WTC11 (cell line): Measurements from ENCODE around the gene PIWIL4. TPM values are rescaled to one million over a fixed set of nuclear protein-coding genes. Genes with fewer than 3 reads are reported as not detected.

Source experiments
- ATAC-seq: fragments of 200-7000 bp; cut with Tn5 transposase; 2 replicates; pipeline ENCODE4 v1.10.0; 2021; ENCODE audit warnings: mild to moderate bottlenecking, moderate library complexity
- CTCF ChIA-PET: fragments of 300-600 bp; sonication (Branson Sonifier 250); formaldehyde crosslinking; loops from one replicate; lab custom pipeline; 2021; ENCODE audit warnings: antibody characterized with exemption; lab: Charles Lee
- POLR2A ChIA-PET: fragments of 350-600 bp; sonication (Branson Sonifier 250); formaldehyde crosslinking; loops from one replicate; lab custom pipeline; 2021; ENCODE audit warnings: antibody characterized with exemption; lab: Charles Lee
- DNase-seq: peaks from one replicate; pipeline ENCODE4 v3.0.0; 2021; ENCODE audit warnings: low spot score
- H3K27ac Mint-ChIP-seq: 2 replicates; pipeline ENCODE4 v1.8.0; 2021; ENCODE audit warnings: mixed read lengths
- H3K27me3 Mint-ChIP-seq: 2 replicates; pipeline ENCODE4 v1.8.0; 2021; ENCODE audit warnings: low read depth, mild to moderate bottlenecking, moderate library complexity, mixed read lengths
- H3K36me3 Mint-ChIP-seq: 2 replicates; pipeline ENCODE4 v1.8.0; 2021; ENCODE audit warnings: mixed read lengths
- H3K4me1 Mint-ChIP-seq: 2 replicates; pipeline ENCODE4 v1.8.0; 2022; ENCODE audit warnings: mixed read lengths
- H3K4me3 Mint-ChIP-seq: 2 replicates; pipeline ENCODE4 v1.8.0; 2021; ENCODE audit warnings: mild to moderate bottlenecking, moderate library complexity, mixed read lengths
- H3K9me3 Mint-ChIP-seq: 2 replicates; pipeline ENCODE4 v1.8.0; 2021; ENCODE audit warnings: mixed read lengths
- ATF6 ChIP-seq: sonication (generic); formaldehyde crosslinking; IDR thresholded peaks from 2 replicates; pipeline ENCODE4 v1.8.1; 2023; ENCODE audit warnings: mild to moderate bottlenecking, missing genetic modification reagents
- CREB1 ChIP-seq: sonication (generic); formaldehyde crosslinking; IDR thresholded peaks from 2 replicates; pipeline ENCODE4 v1.8.0; 2023; ENCODE audit warnings: mild to moderate bottlenecking, missing genetic modification reagents
- ELF4 ChIP-seq: sonication (generic); formaldehyde crosslinking; IDR thresholded peaks from 2 replicates; pipeline ENCODE4 v1.8.1; 2022; ENCODE audit warnings: low read depth, mild to moderate bottlenecking, moderate library complexity, missing genetic modification reagents
- GABPB1 ChIP-seq: sonication (generic); formaldehyde crosslinking; IDR thresholded peaks from 2 replicates; pipeline ENCODE4 v1.8.1; 2023; ENCODE audit warnings: mild to moderate bottlenecking, missing genetic modification reagents
- GRHL2 ChIP-seq: fragments of 250-450 bp; sonication (Bioruptor Pico); IDR thresholded peaks from 2 replicates; pipeline ENCODE4 v1.8.0; 2022; ENCODE audit warnings: mild to moderate bottlenecking, moderate library complexity; ENCODE audit not compliant: insufficient replicate concordance, severe bottlenecking
- IRF1 ChIP-seq: sonication (generic); formaldehyde crosslinking; IDR thresholded peaks from 2 replicates; pipeline ENCODE4 v1.8.0; 2023; ENCODE audit warnings: missing genetic modification reagents
- JAZF1 ChIP-seq: fragments of 250-450 bp; sonication (Bioruptor Pico); IDR thresholded peaks from 2 replicates; pipeline ENCODE4 v1.9.0; 2021; ENCODE audit warnings: moderate library complexity, mild to moderate bottlenecking, inconsistent platforms
- PRRX2 ChIP-seq: fragments of 250-450 bp; sonication (Bioruptor Pico); IDR thresholded peaks from 2 replicates; pipeline ENCODE4 v1.8.0; 2021; ENCODE audit warnings: mild to moderate bottlenecking
- TP53 ChIP-seq: sonication (generic); formaldehyde crosslinking; IDR thresholded peaks from 2 replicates; pipeline ENCODE4 v1.8.1; 2023; ENCODE audit warnings: mild to moderate bottlenecking, missing genetic modification reagents
- ZNF423 ChIP-seq: fragments of 250-450 bp; sonication (Bioruptor Pico); IDR thresholded peaks from 2 replicates; pipeline ENCODE4 v2.1.2; 2022; ENCODE audit warnings: mild to moderate bottlenecking, moderate library complexity
- ZNF425 ChIP-seq: fragments of 250-450 bp; sonication (Bioruptor Pico); conservative IDR thresholded peaks from 2 replicates; pipeline ENCODE4 v1.9.0; 2021; ENCODE audit warnings: mild to moderate bottlenecking
- total RNA-seq: library from RNA; stranded (reverse); gene quantifications from 3 replicates; pipeline ENCODE4 v1.2.3, GENCODE V29; 2021
- TF ChIP-seq, protein P1 (sequence below): sonication (generic); formaldehyde crosslinking; IDR thresholded peaks from 2 replicates; pipeline ENCODE4 v1.8.1; 2023; ENCODE audit warnings: mild to moderate bottlenecking, moderate library complexity, missing genetic modification reagents
- TF ChIP-seq, protein P2 (sequence below): sonication (generic); formaldehyde crosslinking; IDR thresholded peaks from 2 replicates; pipeline ENCODE4 v1.8.1; 2022; ENCODE audit warnings: mild to moderate bottlenecking, moderate library complexity, missing genetic modification reagents
- TF ChIP-seq, protein P3 (sequence below): fragments of 250-450 bp; sonication (Bioruptor Pico); IDR thresholded peaks from 2 replicates; pipeline ENCODE4 v1.9.0; 2021; ENCODE audit warnings: mild to moderate bottlenecking

The PIWIL4 gene
- total RNA-seq, 1 experiment from 2014 or later, result 0.33 TPM

- peaks cover 93% of the 10 kb centered on the region for H3K4me1 Mint-ChIP-seq
- TF ChIP-seq GABPB1 (CRISPR knock-in tag), result no peak
- TF ChIP-seq, protein P1, sequence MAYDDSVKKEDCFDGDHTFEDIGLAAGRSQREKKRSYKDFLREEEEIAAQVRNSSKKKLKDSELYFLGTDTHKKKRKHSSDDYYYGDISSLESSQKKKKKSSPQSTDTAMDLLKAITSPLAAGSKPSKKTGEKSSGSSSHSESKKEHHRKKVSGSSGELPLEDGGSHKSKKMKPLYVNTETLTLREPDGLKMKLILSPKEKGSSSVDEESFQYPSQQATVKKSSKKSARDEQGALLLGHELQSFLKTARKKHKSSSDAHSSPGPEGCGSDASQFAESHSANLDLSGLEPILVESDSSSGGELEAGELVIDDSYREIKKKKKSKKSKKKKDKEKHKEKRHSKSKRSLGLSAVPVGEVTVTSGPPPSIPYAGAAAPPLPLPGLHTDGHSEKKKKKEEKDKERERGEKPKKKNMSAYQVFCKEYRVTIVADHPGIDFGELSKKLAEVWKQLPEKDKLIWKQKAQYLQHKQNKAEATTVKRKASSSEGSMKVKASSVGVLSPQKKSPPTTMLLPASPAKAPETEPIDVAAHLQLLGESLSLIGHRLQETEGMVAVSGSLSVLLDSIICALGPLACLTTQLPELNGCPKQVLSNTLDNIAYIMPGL (CRISPR knock-in tag), result no peak
- no peak for TF ChIP-seq ELF4 (CRISPR knock-in tag)
- TF ChIP-seq GRHL2, result no peak
- no peak for TF ChIP-seq JAZF1
- TF ChIP-seq ZNF423, result no peak
- no peak for TF ChIP-seq PRRX2 (CRISPR knock-in tag)
- TF ChIP-seq, protein P2, sequence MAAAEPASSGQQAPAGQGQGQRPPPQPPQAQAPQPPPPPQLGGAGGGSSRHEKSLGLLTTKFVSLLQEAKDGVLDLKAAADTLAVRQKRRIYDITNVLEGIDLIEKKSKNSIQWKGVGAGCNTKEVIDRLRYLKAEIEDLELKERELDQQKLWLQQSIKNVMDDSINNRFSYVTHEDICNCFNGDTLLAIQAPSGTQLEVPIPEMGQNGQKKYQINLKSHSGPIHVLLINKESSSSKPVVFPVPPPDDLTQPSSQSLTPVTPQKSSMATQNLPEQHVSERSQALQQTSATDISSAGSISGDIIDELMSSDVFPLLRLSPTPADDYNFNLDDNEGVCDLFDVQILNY (CRISPR knock-in tag), result no peak
- TF ChIP-seq CREB1 (CRISPR knock-in tag), result no peak
- TF ChIP-seq IRF1 (CRISPR knock-in tag), result no peak
- no peak for TF ChIP-seq ATF6 (CRISPR knock-in tag)
- TF ChIP-seq ZNF425 (CRISPR knock-in tag), result no peak
- no peaks in the 10 kb centered on the region for H3K9me3 Mint-ChIP-seq
- CTCF ChIA-PET, result interaction anchor here (1.8 to 4.4 kb wide), 2 partner anchors 31 to 87 kb away, joined by 10 to 29 read pairs; no protein-coding TSS in a partner anchor
- no peak for ATAC-seq
- POLR2A ChIA-PET, result interaction anchor here (0.8 kb wide), 1 partner anchor 36 kb away, joined by 4 read pairs; no protein-coding TSS in a partner anchor
- DNase-seq, result no peak
- H3K27me3 Mint-ChIP-seq, result no peaks in the 10 kb centered on the region
- H3K4me3 Mint-ChIP-seq, result peak overlapping the region; percentile 34
- H3K36me3 Mint-ChIP-seq, result peaks cover 76% of the 10 kb centered on the region
- H3K27ac Mint-ChIP-seq, result peak overlapping the region; percentile 93; the same call in 1 of the 2 replicates
These were observed 87.0 kb downstream of the PIWIL4 start for GRCh38 chr11:94654201-94654600.

DNA sequence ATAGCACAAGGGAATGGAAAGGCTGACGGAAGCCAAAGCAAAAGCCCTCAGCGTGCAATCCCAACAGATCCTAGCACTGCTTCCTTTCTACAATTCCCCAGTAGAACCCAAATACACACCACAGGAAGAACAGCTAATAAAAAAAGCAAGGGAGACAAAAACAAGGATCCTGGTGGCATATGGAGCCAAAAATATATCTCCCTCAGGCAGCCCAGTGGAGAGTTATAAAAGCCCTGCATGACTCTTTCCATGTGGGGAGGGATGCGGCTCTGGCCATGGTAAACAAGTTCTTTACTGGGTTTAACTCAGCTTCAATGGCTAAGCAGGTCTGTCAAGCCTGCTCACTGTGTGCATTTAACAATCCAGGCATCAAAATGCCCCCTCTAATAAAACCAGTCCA is 88.1 kb downstream of the PIWIL4 start:
- H3K36me3 Mint-ChIP-seq, result peaks cover 81% of the 10 kb centered on the region

More for the DNA sequence above, 88.1 kb downstream of the PIWIL4 start:
- Mint-ChIP-seq H3K27ac (peak overlapping the region; percentile 93), H3K9me3 (no peaks in the 10 kb centered on the region), H3K4me3 (peak overlapping the region; percentile 34), H3K4me1 (peaks cover 94% of the 10 kb centered on the region), H3K27me3 (no peaks in the 10 kb centered on the region)
- ChIA-PET CTCF (interaction anchor here (1.0 to 4.4 kb wide), 3 partner anchors 32 to 107 kb away, joined by 3 to 29 read pairs (median 10); no protein-coding TSS in a partner anchor), POLR2A (interaction anchor here (1.1 to 3.8 kb wide), 4 partner anchors 7 to 112 kb away, joined by 3 to 12 read pairs (median 8); no protein-coding TSS in a partner anchor)
- no peak for TF ChIP-seq TP53 (CRISPR knock-in tag)
- TF ChIP-seq, protein P3, sequence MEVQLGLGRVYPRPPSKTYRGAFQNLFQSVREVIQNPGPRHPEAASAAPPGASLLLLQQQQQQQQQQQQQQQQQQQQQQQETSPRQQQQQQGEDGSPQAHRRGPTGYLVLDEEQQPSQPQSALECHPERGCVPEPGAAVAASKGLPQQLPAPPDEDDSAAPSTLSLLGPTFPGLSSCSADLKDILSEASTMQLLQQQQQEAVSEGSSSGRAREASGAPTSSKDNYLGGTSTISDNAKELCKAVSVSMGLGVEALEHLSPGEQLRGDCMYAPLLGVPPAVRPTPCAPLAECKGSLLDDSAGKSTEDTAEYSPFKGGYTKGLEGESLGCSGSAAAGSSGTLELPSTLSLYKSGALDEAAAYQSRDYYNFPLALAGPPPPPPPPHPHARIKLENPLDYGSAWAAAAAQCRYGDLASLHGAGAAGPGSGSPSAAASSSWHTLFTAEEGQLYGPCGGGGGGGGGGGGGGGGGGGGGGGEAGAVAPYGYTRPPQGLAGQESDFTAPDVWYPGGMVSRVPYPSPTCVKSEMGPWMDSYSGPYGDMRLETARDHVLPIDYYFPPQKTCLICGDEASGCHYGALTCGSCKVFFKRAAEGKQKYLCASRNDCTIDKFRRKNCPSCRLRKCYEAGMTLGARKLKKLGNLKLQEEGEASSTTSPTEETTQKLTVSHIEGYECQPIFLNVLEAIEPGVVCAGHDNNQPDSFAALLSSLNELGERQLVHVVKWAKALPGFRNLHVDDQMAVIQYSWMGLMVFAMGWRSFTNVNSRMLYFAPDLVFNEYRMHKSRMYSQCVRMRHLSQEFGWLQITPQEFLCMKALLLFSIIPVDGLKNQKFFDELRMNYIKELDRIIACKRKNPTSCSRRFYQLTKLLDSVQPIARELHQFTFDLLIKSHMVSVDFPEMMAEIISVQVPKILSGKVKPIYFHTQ (CRISPR knock-in tag), result 0 out of 2 replicates have a peak, but pooled peaks have one; percentile 14
- DNase-seq (no peak), ATAC-seq (peak; percentile 0; the same call in 1 of the 2 replicates)
